GM19043 (cell line): ENCODE data around the gene TNFRSF8.
"Not testable (repeated sequence)": the region's sequence is repeated elsewhere in the genome, so short reads cannot be mapped to it uniquely, and the experiment has no call there.

Source experiments
- ATAC-seq: cut with Tn5 transposase; IDR thresholded peaks from one replicate; pipeline ENCODE4 v1.9.1; 2021; ENCODE audit warnings: low read depth; ENCODE audit not compliant: unreplicated experiment

TNFRSF8 gene

DNA sequence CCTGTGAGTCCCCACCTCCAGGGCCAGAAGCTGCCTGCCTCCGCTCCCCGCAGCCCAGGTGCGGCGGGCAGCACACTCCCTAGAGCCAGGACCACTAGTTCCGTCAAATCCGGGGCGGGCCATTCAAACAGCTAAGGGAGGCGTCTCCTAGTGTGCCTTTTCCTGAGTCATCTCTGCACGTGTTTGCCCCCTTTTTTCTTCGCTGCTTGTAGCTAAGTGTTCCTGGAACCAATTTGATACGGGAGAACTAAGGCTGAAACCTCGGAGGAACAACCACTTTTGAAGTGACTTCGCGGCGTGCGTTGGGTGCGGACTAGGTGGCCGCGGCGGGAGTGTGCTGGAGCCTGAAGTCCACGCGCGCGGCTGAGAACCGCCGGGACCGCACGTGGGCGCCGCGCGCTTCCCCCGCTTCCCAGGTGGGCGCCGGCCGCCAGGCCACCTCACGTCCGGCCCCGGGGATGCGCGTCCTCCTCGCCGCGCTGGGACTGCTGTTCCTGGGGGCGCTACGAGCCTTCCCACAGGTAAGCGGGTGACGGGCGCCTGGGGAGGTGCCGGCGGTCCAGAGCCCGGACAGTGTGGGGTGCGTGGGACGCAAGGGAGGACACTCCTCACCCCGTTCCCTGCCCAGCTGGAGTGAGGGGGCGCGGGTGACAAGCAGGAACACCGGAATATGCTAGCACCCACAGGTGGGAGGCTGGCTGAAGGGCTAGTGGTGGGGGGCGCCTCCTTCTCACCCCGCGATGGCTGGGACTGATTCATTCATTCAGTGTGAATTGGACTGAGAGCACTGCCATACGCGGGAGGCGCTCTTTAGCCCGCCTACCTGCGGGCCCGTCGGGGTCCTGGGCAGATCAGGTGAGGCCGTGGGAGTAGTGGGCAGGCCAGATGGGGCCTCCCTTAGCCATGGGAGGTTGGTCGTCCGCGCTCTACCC, at the start of gene TNFRSF8:
Gene TNFRSF8, plus strand, starts transcription at position 163 of the 932 bp plus-strand sequence. Its CDS starts 296 bp downstream, at position 459.
- ATAC-seq: no peak

DNA sequence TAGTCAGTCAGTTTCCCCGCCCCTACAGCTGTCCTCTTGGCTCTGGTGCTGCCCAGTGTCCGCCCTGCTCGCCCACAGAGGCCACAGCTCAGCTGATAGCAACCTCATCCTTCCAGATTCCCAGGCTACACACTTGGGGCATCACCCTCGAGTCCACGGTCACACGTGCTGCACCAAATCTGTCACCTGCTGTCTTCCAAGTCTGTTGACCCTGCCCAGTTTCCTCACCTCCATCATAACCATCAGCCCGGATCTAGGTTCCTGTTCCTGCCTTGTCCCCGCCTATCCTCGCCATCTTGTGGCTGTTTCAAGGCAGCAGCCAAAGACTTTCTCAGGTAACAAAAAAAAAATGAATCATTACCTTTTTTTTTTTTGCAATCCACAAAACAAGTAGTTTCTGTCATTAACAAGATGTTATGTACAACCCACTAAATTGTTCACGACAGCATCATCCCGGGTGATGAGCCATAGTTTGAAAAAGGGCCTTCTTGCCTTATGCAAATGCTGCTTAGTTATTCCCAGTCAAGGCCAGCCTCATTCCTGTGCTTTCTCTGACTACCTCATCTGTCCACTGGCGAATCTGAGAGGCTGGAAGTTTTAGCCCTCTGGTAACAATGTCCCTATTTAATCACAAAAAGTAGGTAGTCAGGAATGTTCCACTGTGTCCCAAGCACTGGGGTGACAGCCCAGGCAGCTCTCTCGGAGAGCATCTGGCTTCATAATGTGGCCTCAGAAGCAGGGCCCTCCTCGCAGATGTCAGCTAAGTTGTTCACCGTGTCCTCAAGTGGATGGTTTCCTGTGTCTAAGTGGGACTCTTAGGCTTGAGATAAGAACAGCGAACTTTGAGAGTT, 48.7 kb upstream of the TNFRSF8 start:
- ATAC-seq: no peak

- no peak for ATAC-seq
Measured at GRCh38 chr1:12015001-12015491, 48.1 kb upstream of the TNFRSF8 start.

- no peak for ATAC-seq
Measured at GRCh38 chr1:12015499-12015898, 47.6 kb upstream of the TNFRSF8 start.

- ATAC-seq: no peak
Measured at GRCh38 chr1:12016182-12016581, 46.9 kb upstream of the TNFRSF8 start.

DNA sequence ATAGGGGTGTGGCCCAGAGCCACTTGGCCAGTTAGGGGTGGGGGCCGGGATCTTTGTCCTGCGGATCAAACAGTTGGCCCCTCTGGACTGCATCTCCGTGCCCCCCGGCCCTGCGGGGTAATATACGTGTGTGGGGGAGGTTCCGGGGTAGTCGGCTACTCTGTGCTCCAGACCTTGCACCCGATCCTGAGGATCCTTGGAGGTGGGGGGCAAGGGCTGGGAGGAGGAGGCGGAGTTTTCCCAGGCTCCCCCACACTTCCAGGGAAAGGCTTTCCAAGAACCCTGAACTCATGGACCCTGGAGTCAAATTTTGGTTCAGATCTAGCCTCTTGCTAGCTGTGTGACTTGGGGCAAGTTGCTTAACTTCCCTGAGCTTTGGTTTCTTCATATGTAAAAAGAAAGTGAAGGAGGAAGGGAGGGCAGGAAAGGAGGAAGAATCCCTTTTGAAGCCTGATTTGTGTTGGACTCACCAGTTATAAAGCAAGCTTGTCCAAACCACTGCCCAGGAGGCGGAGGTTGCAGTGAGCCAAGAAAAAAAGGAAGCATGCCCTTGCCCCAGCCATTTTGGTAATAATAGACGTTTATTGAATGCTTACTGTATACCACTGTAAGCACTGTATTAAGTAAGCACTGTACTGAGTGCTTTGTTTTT, 43.1 kb upstream of the TNFRSF8 start:
- no peak for ATAC-seq

DNA sequence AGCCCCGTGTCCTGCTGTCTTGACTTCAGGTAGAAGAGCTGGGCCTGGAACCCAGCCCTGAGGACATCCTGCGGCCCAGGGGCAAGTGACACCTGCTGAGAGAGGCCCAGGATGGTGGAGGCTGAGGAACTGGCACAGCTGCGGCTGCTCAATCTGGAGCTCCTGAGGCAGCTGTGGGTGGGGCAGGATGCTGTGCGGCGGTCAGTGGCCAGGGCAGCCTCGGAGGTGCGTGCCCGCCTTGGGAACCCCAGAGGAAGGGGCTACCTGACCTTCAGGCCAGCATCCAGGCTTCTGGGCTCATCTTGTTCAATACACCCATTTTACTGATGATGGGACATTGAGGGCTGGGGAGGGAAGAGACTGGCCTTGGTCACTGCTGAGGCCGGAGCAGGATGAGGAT, 41.5 kb upstream of the TNFRSF8 start:
- no peak for ATAC-seq

- ATAC-seq: no peak
Measured at GRCh38 chr1:12022036-12022435, 41.1 kb upstream of the TNFRSF8 start.

GRCh38 chr1:12026586-12026985, 36.5 kb upstream of the TNFRSF8 start:
- no peak for ATAC-seq

GRCh38 chr1:12028248-12028647, 34.9 kb upstream of the TNFRSF8 start:
- ATAC-seq: no peak

DNA sequence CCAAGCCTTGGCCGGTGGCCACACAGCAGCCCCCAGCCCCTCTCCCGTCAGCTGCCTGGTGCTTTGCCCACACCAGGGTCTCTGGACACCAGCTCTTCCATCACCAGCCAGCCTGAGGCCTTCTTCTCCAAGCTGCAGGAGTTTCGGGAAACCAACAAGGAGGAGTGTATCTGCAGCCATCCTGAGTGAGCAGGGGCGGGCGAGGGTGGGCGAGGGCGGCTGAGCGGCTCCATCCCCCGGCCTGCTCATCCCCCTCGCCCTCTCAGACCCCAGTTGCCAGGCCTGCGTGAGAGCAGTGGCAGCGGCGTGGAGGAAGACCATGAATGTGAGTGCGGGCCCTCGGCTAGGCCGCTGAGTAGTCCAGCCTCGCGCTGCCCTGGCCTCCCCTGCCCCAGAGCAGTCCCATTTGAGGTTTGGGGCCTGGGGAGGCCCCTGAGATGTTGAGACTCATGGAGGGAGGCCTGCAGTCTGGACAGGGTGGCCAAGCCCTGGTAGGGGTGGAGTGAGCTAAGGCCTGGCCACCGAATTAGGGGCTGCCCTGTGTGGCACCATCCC, 34.1 kb upstream of the TNFRSF8 start:
- ATAC-seq: no peak

DNA sequence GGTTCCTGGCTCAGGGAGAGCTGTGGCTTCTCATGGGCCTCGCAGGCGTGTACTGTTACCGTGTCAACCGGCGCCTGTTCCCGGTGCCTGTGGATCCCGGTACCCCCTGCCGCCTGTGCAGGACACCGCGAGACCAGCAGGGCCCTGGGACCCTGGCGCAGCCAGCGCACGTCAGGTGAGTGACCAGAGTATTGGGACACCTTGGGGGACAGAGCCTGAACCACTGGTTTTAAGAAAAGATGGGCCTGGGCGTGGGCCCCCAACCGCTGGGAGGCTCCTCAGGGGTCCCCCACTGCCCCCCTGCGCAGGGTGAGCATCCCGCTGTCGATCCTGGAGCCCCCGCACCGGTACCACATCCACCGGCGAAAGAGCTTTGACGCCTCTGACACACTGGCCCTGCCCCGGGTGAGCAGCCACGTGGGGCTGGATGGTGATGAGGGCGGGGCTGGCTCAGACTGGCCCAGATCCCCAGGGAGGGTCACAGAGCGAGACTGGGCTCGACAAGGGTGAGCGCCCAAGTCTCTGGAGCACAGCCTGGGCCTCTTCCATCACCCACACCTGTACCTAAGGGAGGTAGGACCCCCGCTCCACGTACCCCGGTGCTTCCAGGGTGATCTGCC, 33.3 kb upstream of the TNFRSF8 start:
- no peak for ATAC-seq

DNA sequence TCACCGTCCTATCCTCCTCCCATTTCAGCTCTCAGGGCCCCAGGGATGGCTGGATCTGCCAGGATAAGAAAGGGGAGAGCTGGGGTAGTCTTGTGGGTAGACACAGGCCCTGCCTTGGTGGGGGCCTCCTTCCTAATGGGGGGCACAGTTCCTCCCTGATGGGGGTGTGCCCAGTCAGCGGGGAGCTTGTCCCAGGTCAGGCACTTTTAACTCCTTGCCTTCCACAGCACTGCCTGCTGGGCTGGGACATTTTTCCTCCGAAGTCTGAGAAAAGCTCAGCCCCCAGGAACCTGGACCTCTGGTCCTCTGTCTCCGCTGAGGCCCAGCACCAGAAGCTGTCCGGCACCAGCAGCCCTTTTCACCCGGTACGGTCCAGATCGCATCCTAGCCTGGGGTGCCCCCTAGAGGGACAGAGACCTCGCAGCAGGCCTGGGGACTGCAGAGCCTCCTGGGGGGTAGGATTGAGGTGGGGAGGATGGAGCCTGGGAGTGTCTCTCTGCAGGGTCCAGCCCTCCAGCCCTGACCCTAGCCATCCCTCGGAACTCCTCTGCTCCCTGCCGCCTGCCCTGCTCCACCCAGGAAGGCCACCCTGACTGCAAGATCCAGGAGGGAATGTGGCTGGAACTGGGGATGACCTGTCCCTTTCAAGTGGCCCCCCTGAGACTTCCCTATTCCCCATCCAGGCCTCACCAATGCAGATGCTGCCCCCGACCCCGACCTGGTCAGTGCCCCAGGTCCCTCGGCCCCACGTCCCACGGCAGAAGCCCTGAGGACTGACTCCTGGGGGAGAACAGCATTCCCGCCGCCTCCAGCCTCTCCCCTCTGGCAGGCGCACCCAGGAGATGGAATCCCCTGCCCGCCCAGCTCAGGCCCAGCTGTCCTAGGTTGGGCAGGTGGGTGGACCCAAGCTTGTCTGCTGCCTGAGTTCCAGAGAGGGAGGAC, 31.8 kb upstream of the TNFRSF8 start:
- ATAC-seq: no peak

GRCh38 chr1:12032161-12032621, 30.9 kb upstream of the TNFRSF8 start:
- no peak for ATAC-seq

- ATAC-seq: not testable (repeated sequence)
Measured at GRCh38 chr1:12033441-12033840, 29.7 kb upstream of the TNFRSF8 start.

DNA sequence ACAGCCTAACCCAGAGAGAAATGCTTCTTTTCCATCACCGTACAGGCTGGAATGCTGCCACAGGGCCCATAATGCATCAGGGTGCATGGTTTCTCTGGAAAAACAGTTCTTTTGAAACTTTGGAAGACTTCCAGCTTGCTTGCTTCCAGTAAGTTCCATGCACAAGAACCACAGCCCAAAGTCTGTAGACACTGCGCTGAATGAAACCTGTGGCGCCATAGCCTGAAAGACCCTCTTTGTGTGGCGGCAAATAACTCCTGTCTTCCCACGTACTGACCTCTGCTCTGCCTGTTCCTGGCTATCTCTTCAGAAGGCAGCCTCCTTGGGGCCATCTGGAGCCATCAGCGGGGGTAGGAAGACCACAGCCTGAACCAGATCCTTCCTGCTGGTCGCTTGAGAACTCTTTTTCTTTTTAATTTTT, 28.7 kb upstream of the TNFRSF8 start:
- ATAC-seq: no peak

- no peak for ATAC-seq
Measured at GRCh38 chr1:12035312-12035711, 27.8 kb upstream of the TNFRSF8 start.

- ATAC-seq: no peak
Measured at GRCh38 chr1:12037486-12038355, 25.4 kb upstream of the TNFRSF8 start.
